WERI-Rb-1 (cell line): Measurements from ENCODE around the gene HNRNPUL2.

Source experiments
- DNase-seq: peaks from one replicate; pipeline ENCODE4 v3.0.0-alpha.2; 2020
- H3K27ac ChIP-seq: fragments of 250-450 bp; sonication (Bioruptor Pico); 2 replicates; pipeline ENCODE4 v1.5.1; 2020; ENCODE audit warnings: mild to moderate bottlenecking, moderate library complexity
- H3K27me3 ChIP-seq: fragments of 250-450 bp; sonication (Bioruptor Pico); 2 replicates; pipeline ENCODE4 v1.5.1; 2021; ENCODE audit warnings: mild to moderate bottlenecking, low read depth, moderate library complexity; ENCODE audit not compliant: insufficient read depth, severe bottlenecking
- H3K36me3 ChIP-seq: fragments of 250-450 bp; sonication (Bioruptor Pico); 2 replicates; pipeline ENCODE4 v1.5.1; 2020; ENCODE audit warnings: mild to moderate bottlenecking, moderate library complexity
- H3K4me3 ChIP-seq: 2 replicates; pipeline ENCODE4 v1.5.1; 2011; ENCODE audit warnings: low read depth, mild to moderate bottlenecking, control low read depth, low read length
- H3K9me3 ChIP-seq: fragments of 250-450 bp; sonication (Bioruptor Pico); 2 replicates; pipeline ENCODE4 v1.5.1; 2021; ENCODE audit warnings: mild to moderate bottlenecking, moderate library complexity; ENCODE audit not compliant: severe bottlenecking
- TF ChIP-seq, protein P1 (sequence below): IDR thresholded peaks from 2 replicates; pipeline ENCODE4 v1.5.1; 2011; ENCODE audit warnings: low read depth, mild to moderate bottlenecking, control low read depth, inconsistent platforms, low read length

HNRNPUL2 gene

DNA sequence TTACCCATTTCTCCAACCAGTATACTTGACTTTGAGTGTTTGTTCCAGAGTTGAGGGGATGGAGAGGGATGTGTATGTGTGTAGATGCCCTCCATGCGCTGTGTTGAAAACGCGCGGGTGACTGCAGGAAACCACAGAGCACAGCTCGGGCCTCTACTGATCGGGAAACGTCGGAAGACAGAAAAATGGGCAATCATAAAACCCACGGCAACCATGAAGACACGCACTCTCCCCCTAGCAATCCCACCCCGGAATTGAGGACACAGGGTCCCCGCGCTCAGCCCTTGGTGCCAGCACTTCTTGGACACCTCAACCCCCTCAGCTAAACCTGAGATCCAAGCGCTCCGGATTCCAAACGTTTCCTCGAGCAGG lies 56.0 kb downstream of the HNRNPUL2 start:
- H3K27me3 ChIP-seq: no peaks in the 10 kb centered on the region
- peaks cover 58% of the 10 kb centered on the region for H3K36me3 ChIP-seq
- no peaks in the 10 kb centered on the region for H3K9me3 ChIP-seq
- peak overlapping the region; percentile 93 for H3K4me3 ChIP-seq
- peak overlapping the region; percentile 88 for H3K27ac ChIP-seq
- TF ChIP-seq, protein P1, sequence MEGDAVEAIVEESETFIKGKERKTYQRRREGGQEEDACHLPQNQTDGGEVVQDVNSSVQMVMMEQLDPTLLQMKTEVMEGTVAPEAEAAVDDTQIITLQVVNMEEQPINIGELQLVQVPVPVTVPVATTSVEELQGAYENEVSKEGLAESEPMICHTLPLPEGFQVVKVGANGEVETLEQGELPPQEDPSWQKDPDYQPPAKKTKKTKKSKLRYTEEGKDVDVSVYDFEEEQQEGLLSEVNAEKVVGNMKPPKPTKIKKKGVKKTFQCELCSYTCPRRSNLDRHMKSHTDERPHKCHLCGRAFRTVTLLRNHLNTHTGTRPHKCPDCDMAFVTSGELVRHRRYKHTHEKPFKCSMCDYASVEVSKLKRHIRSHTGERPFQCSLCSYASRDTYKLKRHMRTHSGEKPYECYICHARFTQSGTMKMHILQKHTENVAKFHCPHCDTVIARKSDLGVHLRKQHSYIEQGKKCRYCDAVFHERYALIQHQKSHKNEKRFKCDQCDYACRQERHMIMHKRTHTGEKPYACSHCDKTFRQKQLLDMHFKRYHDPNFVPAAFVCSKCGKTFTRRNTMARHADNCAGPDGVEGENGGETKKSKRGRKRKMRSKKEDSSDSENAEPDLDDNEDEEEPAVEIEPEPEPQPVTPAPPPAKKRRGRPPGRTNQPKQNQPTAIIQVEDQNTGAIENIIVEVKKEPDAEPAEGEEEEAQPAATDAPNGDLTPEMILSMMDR: no peak
- DNase-seq: no peak

GRCh38 chr11:62669420-62670161 lies 57.7 kb downstream of the HNRNPUL2 start:
- Histone ChIP-seq H3K36me3 (peaks cover 53% of the 10 kb centered on the region), H3K4me3 (peak overlapping the region; percentile 34), H3K27ac (peak overlapping the region; percentile 88)

DNA sequence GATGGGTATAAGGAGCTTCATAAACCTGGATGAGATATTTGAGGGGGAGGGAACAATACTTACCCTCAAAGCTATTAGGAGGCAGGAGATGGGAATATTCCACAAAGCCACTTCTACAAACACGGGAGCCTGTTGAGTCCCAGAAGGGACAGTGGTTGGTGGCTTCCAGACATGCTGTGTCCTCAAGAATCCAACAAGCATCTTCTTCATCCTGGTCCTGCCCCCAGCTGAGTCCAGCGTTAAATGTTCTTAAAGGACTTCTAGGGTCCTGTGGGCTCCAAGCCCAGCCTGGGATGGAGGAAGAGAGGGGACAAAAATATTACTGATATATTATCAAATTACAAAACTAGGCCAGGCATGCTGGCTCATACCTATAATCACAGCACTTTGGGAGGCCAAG lies 59.8 kb downstream of the HNRNPUL2 start:
- Histone ChIP-seq H3K27me3 (no peaks in the 10 kb centered on the region), H3K36me3 (peaks cover 44% of the 10 kb centered on the region), H3K4me3 (no peak overlapping the region), H3K9me3 (no peaks in the 10 kb centered on the region), H3K27ac (peak overlapping the region; percentile 87)
- no peak for DNase-seq
- TF ChIP-seq, protein P1: no peak

More at GRCh38 chr11:62669420-62670161, 57.7 kb downstream of the HNRNPUL2 start:
- TF ChIP-seq, protein P1: no peak
- Histone ChIP-seq H3K27me3 (no peaks in the 10 kb centered on the region), H3K9me3 (no peaks in the 10 kb centered on the region)
- peak; percentile 79 for DNase-seq

DNA sequence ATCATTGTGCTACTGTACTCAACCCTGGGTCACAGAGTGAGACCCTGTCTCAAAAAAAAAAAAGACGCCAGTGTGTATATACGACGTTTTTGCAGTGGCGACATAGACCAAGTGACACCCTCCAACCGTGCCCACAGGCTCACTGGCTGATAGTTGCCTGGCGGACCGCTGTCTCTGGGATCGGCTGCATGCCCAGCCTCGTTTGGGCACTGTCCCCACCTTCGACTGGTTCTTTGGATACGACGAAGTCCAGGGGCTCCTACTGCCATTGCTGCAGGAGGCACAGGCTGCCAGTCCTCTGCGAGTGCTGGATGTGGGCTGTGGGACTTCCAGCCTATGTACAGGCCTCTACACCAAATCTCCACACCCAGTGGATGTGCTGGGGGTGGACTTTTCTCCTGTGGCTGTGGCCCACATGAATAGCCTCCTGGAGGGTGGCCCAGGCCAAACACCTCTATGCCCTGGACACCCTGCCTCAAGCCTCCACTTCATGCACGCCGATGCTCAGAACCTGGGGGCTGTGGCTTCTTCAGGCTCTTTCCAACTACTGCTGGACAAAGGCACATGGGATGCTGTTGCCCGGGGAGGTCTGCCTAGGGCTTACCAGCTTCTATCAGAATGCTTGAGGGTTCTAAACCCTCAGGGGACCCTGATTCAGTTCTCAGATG lies 60.9 kb downstream of the HNRNPUL2 start:
- H3K27ac ChIP-seq: peak overlapping the region; percentile 87
- H3K27me3 ChIP-seq: no peaks in the 10 kb centered on the region
- H3K9me3 ChIP-seq: no peaks in the 10 kb centered on the region
- TF ChIP-seq, protein P1: no peak
- H3K4me3 ChIP-seq: peak overlapping the region; percentile 96
- H3K36me3 ChIP-seq: peaks cover 47% of the 10 kb centered on the region
- DNase-seq: no peak

DNA sequence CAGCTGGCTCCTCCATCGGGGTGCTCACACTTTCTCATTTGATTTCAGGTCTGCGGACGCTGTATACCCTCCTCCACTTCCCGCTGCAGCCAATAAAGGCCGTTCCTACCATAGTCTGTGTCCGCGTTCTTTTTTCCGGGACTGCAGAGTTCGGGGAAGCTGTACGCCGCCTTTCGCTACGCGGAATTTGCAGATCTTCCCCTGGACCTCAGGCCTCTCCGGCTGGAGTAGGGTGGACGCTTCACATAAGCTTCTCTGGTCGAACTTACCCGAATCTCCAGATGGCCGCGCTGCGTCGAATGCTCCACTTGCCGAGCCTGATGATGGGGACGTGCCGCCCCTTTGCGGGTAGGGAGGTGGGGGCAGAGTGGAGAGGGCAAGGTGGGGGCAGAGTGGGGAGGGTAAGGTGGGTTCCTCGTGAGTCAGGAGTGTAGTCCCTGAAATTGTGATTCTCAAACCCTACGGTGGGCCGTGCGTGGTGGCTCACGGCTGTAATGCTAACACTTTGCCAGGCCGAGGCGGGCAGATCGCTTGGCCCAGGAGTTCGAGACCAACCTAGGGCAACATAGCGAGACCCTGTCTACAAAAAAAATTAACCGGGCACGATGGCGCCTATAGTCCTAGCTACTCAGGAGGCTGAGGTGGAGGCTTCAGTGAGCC lies 61.5 kb downstream of the HNRNPUL2 start:
- Histone ChIP-seq H3K9me3 (no peaks in the 10 kb centered on the region), H3K4me3 (peak overlapping the region; percentile 96), H3K36me3 (peaks cover 54% of the 10 kb centered on the region), H3K27ac (peak overlapping the region; percentile 87), H3K27me3 (no peaks in the 10 kb centered on the region)
- TF ChIP-seq, protein P1: no peak
- DNase-seq: peak; percentile 60
